Transverse colon (tissue), 4 donors: ENCODE measurements around the gene APOA5. TPM values are rescaled to one million over a fixed set of nuclear protein-coding genes. Genes with fewer than 3 reads are reported as not detected.
"Not testable (repeated sequence)": the region's sequence is repeated elsewhere in the genome, so short reads cannot be mapped to it uniquely, and the experiment has no call there.

Experiments used
- DNase-seq: peaks from one replicate; pipeline ENCODE4 v3.0.0-alpha.2; 2019
- H3K27ac ChIP-seq, 4 donors: fragments of 200-600 bp; sonication (generic); 2 replicates each; pipeline ENCODE4 v1.5.1; 2016 to 2018; ENCODE audit warnings: inconsistent platforms in 4 of 4
- H3K27me3 ChIP-seq: fragments of 200-600 bp; sonication (generic); 2 replicates; pipeline ENCODE4 v1.5.1; 2017; ENCODE audit warnings: inconsistent platforms
- H3K36me3 ChIP-seq, 4 donors: fragments of 200-600 bp; sonication (generic); 2 replicates each; pipeline ENCODE4 v1.5.1; 2017 to 2019; ENCODE audit warnings: inconsistent platforms in 4 of 4
- H3K4me1 ChIP-seq, 4 donors: fragments of 200-600 bp; sonication (generic); 2 replicates each; pipeline ENCODE4 v1.5.1; 2017 to 2020; ENCODE audit warnings: inconsistent platforms in 4 of 4
- H3K4me3 ChIP-seq, 4 donors: fragments of 200-600 bp; sonication (generic); 1 replicate in 1 of 4; 2 replicates in 3 of 4; pipeline versions ENCODE4 v1.5.1 to v1.6.1; 2017 to 2019; ENCODE audit warnings: inconsistent platforms in 4 of 4
- H3K9me3 ChIP-seq, 2 donors: fragments of 200-600 bp; sonication (generic); 2 replicates each; pipeline ENCODE4 v1.5.1; 2017 to 2019; ENCODE audit warnings: inconsistent platforms in 2 of 2
- CTCF ChIP-seq, 5 experiments: fragments of 200-600 bp in 3 of 5; fragments of 450-650 bp in 2 of 5; sonication (generic) in 3 of 5; IDR thresholded peaks; 1 replicate in 2 of 5; 2 replicates in 3 of 5; pipeline ENCODE4 v1.5.1; 2016 to 2017; ENCODE audit warnings: antibody characterized with exemption in 5 of 5, inconsistent platforms in 3 of 5, mild to moderate bottlenecking in 2 of 5, moderate library complexity in 1 of 5
- EP300 ChIP-seq: sonication (generic); formaldehyde crosslinking; IDR thresholded peaks from one replicate; pipeline ENCODE4 v1.6.1; 2017; ENCODE audit warnings: antibody characterized with exemption, low read depth
- POLR2A ChIP-seq: fragments of 450-650 bp; IDR thresholded peaks from one replicate; pipeline ENCODE4 v1.6.1; 2016; ENCODE audit warnings: antibody characterized with exemption, mild to moderate bottlenecking, moderate library complexity
- POLR2AphosphoS5 ChIP-seq, 3 donors: sonication (generic); formaldehyde crosslinking; IDR thresholded peaks; one replicate each; pipeline ENCODE4 v1.6.1; 2016; ENCODE audit warnings: antibody characterized with exemption in 3 of 3
- WGBS, 2 donors: methylation state at CpG; one replicate each; pipeline ENCODE4 v1.1.5; 2018; ENCODE audit warnings: low coverage in 1 of 2; 5-methylcytosine and 5-hydroxymethylcytosine counted together
- in situ Hi-C, 4 donors: fragments of 200-750 bp; cut with MboI; loops; one replicate each; pipeline versions ENCODE4 v1.15.0 to v1.15.1; 2017; ENCODE audit warnings: low sequenced_read_pairs in 3 of 4, low pct_ligation_motif_present in 1 of 4, low pct_unique_long_range_greater_than_20kb in 1 of 4
- intact Hi-C: fragments of 100-400 bp; cut with DNase I; formaldehyde crosslinking; loops from one replicate; pipeline ENCODE4 v1.15.1; 2023; ENCODE audit warnings: low total_unique reads
- total RNA-seq, 4 donors: library from RNA; depleted of rRNA; stranded (reverse); fragments of >200 nt; gene quantifications; one replicate each; pipeline ENCODE4 v1.1.0, GENCODE V29; 2016

Gene APOA5
- total RNA-seq, 4 donors from 2014 or later = not detected

- Histone ChIP-seq H3K27me3 (no peaks in the 10 kb centered on the region), H3K36me3 (no peaks in the 10 kb centered on the region), H3K4me1 (peaks cover 0 to 7% (median 2%) of the 10 kb centered on the region in 4 donors), H3K4me3 (no peak overlapping the region), H3K27ac (no peak overlapping the region), H3K9me3 (no peaks in the 10 kb centered on the region)
- TF ChIP-seq EP300 = no peak
- no peak for TF ChIP-seq POLR2A
- TF ChIP-seq CTCF (IDR thresholded peaks at IDR 0.05) = no peak
- no peak for TF ChIP-seq POLR2AphosphoS5 (IDR thresholded peaks at IDR 0.05)
- peak; percentile 48 for DNase-seq
- intact Hi-C loops (no loop called here), in situ Hi-C loops (no loop called here)
- WGBS, 2 donors = 42 to 45% methylated on average over 5 to 14 of the region's 14 CpGs
These were observed 16.8 kb upstream of the APOA5 start for GRCh38 chr11:116808262-116809175.

GRCh38 chr11:116807601-116808261, 16.1 kb upstream of the APOA5 start:
- H3K4me1 ChIP-seq = peaks cover 0 to 7% (median 2%) of the 10 kb centered on the region in 4 donors
- H3K9me3 ChIP-seq = no peaks in the 10 kb centered on the region
- no peaks in the 10 kb centered on the region for H3K27me3 ChIP-seq
- intact Hi-C loops (no loop called here), in situ Hi-C loops (no loop called here)
- no peak overlapping the region for H3K27ac ChIP-seq
- DNase-seq = no peak
- TF ChIP-seq POLR2A (no peak), EP300 (no peak), CTCF (IDR thresholded peaks at IDR 0.05) (no peak), POLR2AphosphoS5 (IDR thresholded peaks at IDR 0.05) (no peak)
- H3K4me3 ChIP-seq = no peak overlapping the region
- 81 to 84% methylated on average over 2 to 6 of the region's 6 CpGs for WGBS, 2 donors
- no peaks in the 10 kb centered on the region for H3K36me3 ChIP-seq

GRCh38 chr11:116804001-116804400, 12.3 kb upstream of the APOA5 start:
- WGBS, 2 donors = 58 to 67% methylated on average over 1 to 3 of the region's 3 CpGs
- Histone ChIP-seq H3K27ac (no peak overlapping the region), H3K4me3 (no peak overlapping the region), H3K36me3 (no peaks in the 10 kb centered on the region), H3K27me3 (no peaks in the 10 kb centered on the region), H3K9me3 (no peaks in the 10 kb centered on the region), H3K4me1 (peaks cover 0 to 7% (median 2%) of the 10 kb centered on the region in 4 donors)
- no peak for DNase-seq
- in situ Hi-C loops = no loop called here
- no peak for TF ChIP-seq EP300
- TF ChIP-seq POLR2A = no peak
- TF ChIP-seq CTCF (IDR thresholded peaks at IDR 0.05) = no peak
- TF ChIP-seq POLR2AphosphoS5 (IDR thresholded peaks at IDR 0.05) = no peak
- intact Hi-C loops = no loop called here

DNA sequence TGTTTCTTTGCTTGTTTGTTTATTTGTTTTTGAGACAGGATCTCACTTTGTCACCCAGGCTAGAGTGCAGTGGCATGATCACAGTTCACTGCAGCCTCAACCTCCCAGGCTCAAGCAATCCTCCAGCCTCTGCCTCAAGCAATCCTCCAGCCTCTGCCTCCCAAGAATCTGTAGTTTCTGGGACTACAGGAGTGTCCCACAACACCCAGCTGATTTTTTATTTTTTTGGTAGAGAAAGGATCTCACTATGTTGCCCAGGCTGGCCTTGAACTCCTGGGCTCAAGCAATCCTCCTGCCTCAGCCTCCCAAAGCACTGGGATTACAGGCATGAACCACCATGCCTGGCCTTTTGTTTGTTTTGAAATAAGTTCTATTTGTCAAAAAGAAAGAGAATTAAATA, 10.0 kb upstream of the APOA5 start:
- H3K4me3 ChIP-seq, H3K36me3 ChIP-seq, H3K9me3 ChIP-seq, H3K27me3 ChIP-seq, in situ Hi-C loops, H3K27ac ChIP-seq, intact Hi-C loops, DNase-seq, H3K4me1 ChIP-seq: not testable (repeated sequence)
